K562 (cell line): ENCODE measurements around the gene MYMX. TPM values are rescaled to one million over a fixed set of nuclear protein-coding genes. Genes with fewer than 3 reads are reported as not detected.

Experiments
- ATF3 ChIP-seq, 2 experiments: fragments of 450-650 bp in 1 of 2; sonication (generic) in 1 of 2; formaldehyde crosslinking in 1 of 2; IDR thresholded peaks in 1 of 2; conservative IDR thresholded peaks in 1 of 2; 2 replicates each; pipeline versions ENCODE4 v1.6.1 to v1.8.1; 2016 to 2023; ENCODE audit warnings: mild to moderate bottlenecking in 2 of 2, moderate library complexity in 2 of 2, inconsistent platforms in 1 of 2, missing genetic modification reagents in 1 of 2
- CUX1 ChIP-seq: fragments of 200-800 bp; sonication (Bioruptor generic); IDR thresholded peaks from 2 replicates; pipeline ENCODE4 v1.6.1; 2016; ENCODE audit warnings: missing genetic modification characterization, missing compliant biosample characterization
- MGA ChIP-seq: fragments of 450-650 bp; IDR thresholded peaks from 2 replicates; pipeline ENCODE4 v1.6.1; 2016; ENCODE audit warnings: mild to moderate bottlenecking, moderate library complexity
- polyA plus RNA-seq, 8 experiments: library from polyadenylated mRNA; depleted of rRNA in 4 of 8; stranded (reverse) in 5 of 8; unstranded in 3 of 8; fragments of >200 nt; fragmentation: Nextera tagmentation in 2 of 8; fragmentation: Illumina TruSeq in 1 of 8; extraction: Ambion mirVana in 2 of 8; extraction: Trizol in 1 of 8; gene quantifications; 2 replicates each; pipeline versions ENCODE4 v1.2.1 to v1.2.3, GENCODE V29; 2011 to 2014; ENCODE audit warnings: inconsistent platforms in 1 of 8, missing spikeins in 1 of 8
- total RNA-seq, 7 experiments: library from RNA; depleted of rRNA in 6 of 7; stranded (reverse); fragments of >200 nt in 6 of 7; fragmentation: Illumina TruSeq in 2 of 7; extraction: Trizol in 2 of 7; gene quantifications; 2 replicates each; pipeline versions ENCODE4 v1.2.1 to v1.2.3, GENCODE V29; 2011 to 2021; ENCODE audit warnings: low replicate concordance in 1 of 7

MYMX gene
- total and polyA plus RNA-seq, 9 of the 15 experiments (the other 6 are each of a cell fraction or from before 2014, with no cell fraction given) = 0.12 TPM; not detected in 8

GRCh38 chr6:44224029-44224964, 7.6 kb downstream of the MYMX start (continued):
- TF ChIP-seq MGA (no peak), ATF3 (IDR thresholded peaks at IDR 0.05) (no peak), ATF3 (CRISPR knock-in tag; conservative IDR thresholded peaks at IDR 0.05) (no peak), CUX1 (no peak)
